Endothelial cell of umbilical vein (primary cell): ENCODE data around the gene ALG12. TPM values are rescaled to one million over a fixed set of nuclear protein-coding genes. Genes with fewer than 3 reads are reported as not detected.

Source experiments
- BruUV-seq: library from RNA; stranded (reverse); fragments of 400-500 nt; replicated peaks from 2 replicates; lab custom pipeline; 2021; lab: Mats Ljungman, UMichigan
- CTCF ChIA-PET: fragments of 300-600, 350-600 bp; sonication (Branson Sonifier 250); formaldehyde crosslinking; loops from one replicate; lab custom pipeline; 2021; ENCODE audit warnings: antibody characterized with exemption, inconsistent platforms; lab: Charles Lee
- POLR2A ChIA-PET: fragments of 300-600, 350-600 bp; sonication (Branson Sonifier 250); formaldehyde crosslinking; loops from one replicate; lab custom pipeline; 2021; ENCODE audit warnings: antibody characterized with exemption, inconsistent platforms; lab: Charles Lee
- DNase-seq: peaks from one replicate; pipeline ENCODE4 v3.0.0-alpha.2; 2011; ENCODE audit warnings: low read depth, low spot score
- FAIRE-seq: peaks from 2 replicates; lab custom pipeline; 2011; peaks lifted over from hg19 to GRCh38; lab: Jason Lieb, UNC
- H2AFZ ChIP-seq: 2 replicates; pipeline ENCODE4 v1.6.0; 2012; ENCODE audit warnings: low read depth, low read length, control low read depth, inconsistent platforms
- H3K27ac ChIP-seq: 2 replicates; pipeline ENCODE4 v1.5.1; 2011; ENCODE audit warnings: low read depth, mild to moderate bottlenecking, control low read depth, low read length, moderate library complexity; ENCODE audit not compliant: insufficient read depth
- H3K27me3 ChIP-seq, 2 experiments: 2 replicates each; pipeline versions ENCODE4 v1.6.0 to v1.6.1; 2011; ENCODE audit warnings: low read length in 2 of 2, mixed read lengths in 1 of 2; ENCODE audit not compliant: control insufficient read depth in 2 of 2, insufficient read depth in 2 of 2
- H3K36me3 ChIP-seq, 2 experiments: 2 replicates in 1 of 2; 3 replicates in 1 of 2; pipeline ENCODE4 v1.5.1; 2011; ENCODE audit warnings: low read length in 2 of 2, mild to moderate bottlenecking in 1 of 2, moderate library complexity in 1 of 2; ENCODE audit not compliant: control insufficient read depth in 2 of 2, insufficient read depth in 2 of 2; ENCODE audit errors: extremely low read depth in 1 of 2
- H3K4me1 ChIP-seq: 3 replicates; pipeline ENCODE4 v1.5.1; 2011; ENCODE audit warnings: mild to moderate bottlenecking, low read length; ENCODE audit not compliant: control insufficient read depth, insufficient read depth; ENCODE audit errors: extremely low read depth
- H3K4me2 ChIP-seq: 2 replicates; pipeline ENCODE4 v1.6.1; 2011; ENCODE audit warnings: low read length, control low read depth, mixed read lengths; ENCODE audit not compliant: insufficient read depth
- H3K4me3 ChIP-seq, 3 experiments: fragments of 200-600 bp in 1 of 3; sonication (generic), shearing (Covaris generic) in 1 of 3; replicated peaks in 1 of 3; 2 replicates each; pipeline ENCODE4 v1.5.1; 2011 to 2016; ENCODE audit warnings: control low read depth in 3 of 3, low read length in 3 of 3, mild to moderate bottlenecking in 2 of 3, inconsistent platforms in 1 of 3, low read depth in 1 of 3, moderate library complexity in 1 of 3; ENCODE audit not compliant: insufficient read depth in 1 of 3
- H3K79me2 ChIP-seq: 2 replicates; pipeline ENCODE4 v1.6.0; 2012; ENCODE audit warnings: low read length, inconsistent platforms; ENCODE audit not compliant: control insufficient read depth, insufficient read depth
- H3K9ac ChIP-seq: replicated peaks from 2 replicates; pipeline ENCODE3; 2011; ENCODE audit warnings: low read length, control low read depth; ENCODE audit not compliant: insufficient read depth; ENCODE audit errors: extremely low read depth
- H3K9me1 ChIP-seq: replicated peaks from 3 replicates; pipeline ENCODE4 v1.6.0; 2011; ENCODE audit warnings: mild to moderate bottlenecking, low read length; ENCODE audit not compliant: control insufficient read depth, insufficient read depth; ENCODE audit errors: extremely low read depth
- H3K9me3 ChIP-seq: replicated peaks from 2 replicates; pipeline ENCODE4 v1.5.1; 2012; ENCODE audit warnings: low read length, inconsistent platforms; ENCODE audit not compliant: control insufficient read depth, insufficient read depth
- H4K20me1 ChIP-seq: replicated peaks from 2 replicates; pipeline ENCODE3; 2011; ENCODE audit warnings: mild to moderate bottlenecking, low read length; ENCODE audit not compliant: control insufficient read depth, insufficient read depth; ENCODE audit errors: extremely low read depth
- CTCF ChIP-seq, 2 donors: IDR thresholded peaks; 1 replicate in 1 of 2; 2 replicates in 1 of 2; pipeline ENCODE4 v1.5.1; 2011; ENCODE audit warnings: low read length in 2 of 2, mild to moderate bottlenecking in 2 of 2, moderate library complexity in 2 of 2, control low read depth in 1 of 2, inconsistent platforms in 1 of 2, low read depth in 1 of 2; ENCODE audit not compliant: insufficient read depth in 1 of 2; ENCODE audit errors: extremely low read depth in 1 of 2
- EZH2 ChIP-seq: IDR thresholded peaks from 2 replicates; pipeline ENCODE4 v1.6.1; 2012; ENCODE audit warnings: borderline replicate concordance, low read depth, mild to moderate bottlenecking, moderate library complexity, low read length, inconsistent platforms; ENCODE audit not compliant: severe bottlenecking
- FOS ChIP-seq: IDR thresholded peaks from 2 replicates; pipeline ENCODE4 v1.6.1; 2011; ENCODE audit warnings: mild to moderate bottlenecking, low read length, moderate library complexity, borderline replicate concordance; ENCODE audit not compliant: insufficient read depth
- GATA2 ChIP-seq: IDR thresholded peaks from 2 replicates; pipeline ENCODE4 v1.7.0; 2011; ENCODE audit warnings: low read depth, mild to moderate bottlenecking, moderate library complexity, mixed read lengths, low read length; ENCODE audit not compliant: insufficient read length, insufficient read depth
- JUN ChIP-seq: IDR thresholded peaks from 2 replicates; pipeline ENCODE4 v1.6.1; 2011; ENCODE audit warnings: borderline replicate concordance, low read depth; ENCODE audit not compliant: insufficient read length, insufficient read depth
- MYC ChIP-seq: IDR thresholded peaks from one replicate; pipeline ENCODE4 v1.6.1; 2011; ENCODE audit warnings: mild to moderate bottlenecking, low read depth, low read length
- POLR2A ChIP-seq: IDR thresholded peaks from 2 replicates; pipeline ENCODE4 v1.6.1; 2012; ENCODE audit warnings: low read depth, mild to moderate bottlenecking, control low read depth, low read length
- POLR2AphosphoS5 ChIP-seq: IDR thresholded peaks from 2 replicates; pipeline ENCODE4 v1.6.1; 2012; ENCODE audit warnings: low read depth, mild to moderate bottlenecking, control low read depth, low read length, moderate library complexity; ENCODE audit not compliant: insufficient read depth
- dilution Hi-C: fragments of 300-500 bp; cut with MboI; formaldehyde crosslinking; loops from one replicate; pipeline ENCODE4 v1.15.0; 2019; ENCODE audit warnings: low sequenced_read_pairs; ENCODE audit not compliant: extremely low pct_ligation_motif_present
- intact Hi-C: fragments of 100-400 bp; cut with micrococcal nuclease; formaldehyde crosslinking; loops from one replicate; pipeline ENCODE4 v1.10.0; 2022
- polyA plus RNA-seq, 4 experiments: library from polyadenylated mRNA; depleted of rRNA in 3 of 4; stranded (reverse) in 3 of 4; unstranded in 1 of 4; fragments of >200 nt; gene quantifications; 2 replicates each; pipeline versions ENCODE4 v1.2.1 to v1.2.3, GENCODE V29; 2011 to 2012; ENCODE audit warnings: missing spikeins in 1 of 4
- total RNA-seq: library from RNA; stranded (reverse); gene quantifications from 2 replicates; pipeline ENCODE4 v1.2.3, GENCODE V29; 2021
- TF ChIP-seq, protein P1 (sequence below): IDR thresholded peaks from 2 replicates; pipeline ENCODE4 v1.6.1; 2011; ENCODE audit not compliant: insufficient read depth, insufficient read length

The ALG12 gene
- total and polyA plus RNA-seq, 2 donors (not counting 3 experiments of a cell fraction or from before 2014, with no cell fraction given), result 14.6 to 18.0 TPM

- POLR2A ChIA-PET, result interaction anchor here (1.0 kb wide), 1 partner anchor 26 kb away, joined by 3 read pairs; no protein-coding TSS in a partner anchor
Observed at GRCh38 chr22:49965091-49966040, 47.1 kb upstream of the ALG12 start.

GRCh38 chr22:49964136-49965090, 46.2 kb upstream of the ALG12 start:
- Histone ChIP-seq H3K27ac (no peak overlapping the region), H3K4me1 (peaks cover 22% of the 10 kb centered on the region), H4K20me1 (no peaks in the 10 kb centered on the region), H3K27me3 (no peaks in the 10 kb centered on the region), H3K36me3 (peaks cover 19 to 34% of the 10 kb centered on the region in 2 experiments), H3K4me3 (peak overlapping the region in 2 of 3 experiments; percentile 64 to 80), H2AFZ (no peak overlapping the region), H3K4me2 (peak overlapping the region; percentile 64), H3K9me3 (no peaks in the 10 kb centered on the region), H3K9me1 (no peaks in the 10 kb centered on the region), H3K9ac (peak overlapping the region; percentile 94), H3K79me2 (peaks cover 47% of the 10 kb centered on the region)
- dilution Hi-C loops, result no loop called here
- POLR2A ChIA-PET, result no interaction called here
- FAIRE-seq, result no peak
- CTCF ChIA-PET, result no interaction called here
- BruUV-seq, result no TSS peak
- intact Hi-C loops, result no loop called here
- TF ChIP-seq POLR2A, result peak; percentile 50
- peak; percentile 13 for TF ChIP-seq POLR2AphosphoS5
- no peak for TF ChIP-seq EZH2
- TF ChIP-seq CTCF (IDR thresholded peaks at IDR 0.05; ENCODE audit: extremely low read depth in 1 of 2, insufficient read depth in 1 of 2, low read depth in 1 of 2, low read length in 2 of 2), result no peak
- TF ChIP-seq GATA2, result no peak
- TF ChIP-seq FOS, result no peak
- TF ChIP-seq JUN, result no peak
- TF ChIP-seq MYC, result no peak
- TF ChIP-seq, protein P1, sequence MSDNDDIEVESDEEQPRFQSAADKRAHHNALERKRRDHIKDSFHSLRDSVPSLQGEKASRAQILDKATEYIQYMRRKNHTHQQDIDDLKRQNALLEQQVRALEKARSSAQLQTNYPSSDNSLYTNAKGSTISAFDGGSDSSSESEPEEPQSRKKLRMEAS, result no peak
- DNase-seq, result no peak

More at GRCh38 chr22:49965091-49966040, 47.1 kb upstream of the ALG12 start:
- no peak overlapping the region for H3K9ac ChIP-seq
- peaks cover 19 to 34% of the 10 kb centered on the region in 2 experiments for H3K36me3 ChIP-seq
- peak overlapping the region in 1 of 3 experiments; percentile 80 for H3K4me3 ChIP-seq
- H3K4me2 ChIP-seq, result no peak overlapping the region
- no peak overlapping the region for H2AFZ ChIP-seq
- no TSS peak for BruUV-seq
- H3K79me2 ChIP-seq, result peaks cover 47% of the 10 kb centered on the region
- H3K27me3 ChIP-seq, result no peaks in the 10 kb centered on the region
- TF ChIP-seq POLR2AphosphoS5 (peak; percentile 12), POLR2A (peak; percentile 68)
- TF ChIP-seq, protein P1, result no peak
- FAIRE-seq (peak; percentile 28), DNase-seq (no peak)
- H3K4me1 ChIP-seq, result peaks cover 16% of the 10 kb centered on the region
- H3K27ac ChIP-seq, result no peak overlapping the region
- H3K9me1 ChIP-seq, result no peaks in the 10 kb centered on the region
- no peaks in the 10 kb centered on the region for H4K20me1 ChIP-seq
- H3K9me3 ChIP-seq, result no peaks in the 10 kb centered on the region
- CTCF ChIA-PET, result interaction anchor here (0.9 kb wide), 1 partner anchor 47 kb away, joined by 3 read pairs; the partner anchor contains the start of genes ALG12 and CRELD2
- dilution Hi-C loops (no loop called here), intact Hi-C loops (no loop called here)
